ENCODE measurements around the gene DMRTC2.
A peak's percentile ranks its signal among the peaks of the same experiment; 100 is the strongest.

The DMRTC2 gene

GRCh38 chr19:41845001-41845050 lies at the start of gene DMRTC2:
Gene DMRTC2 (plus strand): TSS chr19:41845042. CDS start chr19:41847429, 2,387 bp downstream.
- DNase-seq = no peak

GRCh38 chr19:41796362-41796761 lies 48.5 kb upstream of the DMRTC2 start, which contains the start of gene CEACAM3:
Gene CEACAM3 (plus strand): TSS chr19:41796587. CDS start chr19:41796678, 91 bp downstream.
- no peak for DNase-seq

GRCh38 chr19:41796901-41797300 lies 47.9 kb upstream of the DMRTC2 start:
- DNase-seq = no peak

GRCh38 chr19:41799444-41800000 lies 45.3 kb upstream of the DMRTC2 start:
- no peak for DNase-seq

GRCh38 chr19:41801031-41801430 lies 43.8 kb upstream of the DMRTC2 start:
- DNase-seq = no peak

GRCh38 chr19:41801792-41802211 lies 43.0 kb upstream of the DMRTC2 start:
- peak; percentile 56 for DNase-seq

GRCh38 chr19:41802770-41803169 lies 42.1 kb upstream of the DMRTC2 start:
- no peak for DNase-seq

- no peak for DNase-seq
These were observed 40.5 kb upstream of the DMRTC2 start for GRCh38 chr19:41804336-41804735.

- DNase-seq = no peak
These were observed 37.7 kb upstream of the DMRTC2 start for GRCh38 chr19:41807176-41807575.

GRCh38 chr19:41808663-41809566 lies 35.9 kb upstream of the DMRTC2 start:
- DNase-seq = no peak

- DNase-seq = no peak
These were observed 34.5 kb upstream of the DMRTC2 start for GRCh38 chr19:41810301-41810700.

- peak; percentile 64 for DNase-seq
These were observed 33.8 kb upstream of the DMRTC2 start for GRCh38 chr19:41811036-41811435.

GRCh38 chr19:41811981-41812380 lies 32.9 kb upstream of the DMRTC2 start:
- no peak for DNase-seq

GRCh38 chr19:41813911-41814310 lies 30.9 kb upstream of the DMRTC2 start:
- no peak for DNase-seq

- no peak for DNase-seq
These were observed 29.5 kb upstream of the DMRTC2 start for GRCh38 chr19:41815301-41815700.

GRCh38 chr19:41816761-41817160 lies 28.1 kb upstream of the DMRTC2 start:
- no peak for DNase-seq

- DNase-seq = no peak
These were observed 23.7 kb upstream of the DMRTC2 start for GRCh38 chr19:41821003-41821735.

- no peak for DNase-seq
These were observed 6.7 kb upstream of the DMRTC2 start for GRCh38 chr19:41837981-41838708.

- no peak for DNase-seq
These were observed 5.6 kb upstream of the DMRTC2 start for GRCh38 chr19:41839211-41839610.

GRCh38 chr19:41843371-41843770 lies 1.5 kb upstream of the DMRTC2 start:
- no peak for DNase-seq

- no peak for DNase-seq
These were observed 241 bp upstream of the DMRTC2 start, which contains the start of gene LYPD4 for GRCh38 chr19:41844601-41845000. Gene LYPD4 (minus strand): TSS chr19:41844683. CDS start chr19:41839285, 5,398 bp downstream.

- DNase-seq = no peak
These were observed 279 bp downstream of the DMRTC2 start for GRCh38 chr19:41845051-41845590.
